BLaER1 (cell line): Measurements from ENCODE around the gene TTC23.

Source experiments
- H3K27ac ChIP-seq: shearing (Covaris generic); formaldehyde crosslinking; 2 replicates; pipeline ENCODE4 v1.8.1; 2022
- H3K27me3 ChIP-seq: shearing (Covaris generic); formaldehyde crosslinking; 2 replicates; pipeline ENCODE4 v1.8.1; 2022
- H3K36me3 ChIP-seq: shearing (Covaris generic); formaldehyde crosslinking; 2 replicates; pipeline ENCODE4 v1.8.1; 2022
- H3K4me1 ChIP-seq: shearing (Covaris generic); formaldehyde crosslinking; 2 replicates; pipeline ENCODE4 v1.8.1; 2022
- H3K4me2 ChIP-seq: shearing (Covaris generic); formaldehyde crosslinking; 2 replicates; pipeline ENCODE4 v1.8.1; 2022
- H3K4me3 ChIP-seq: shearing (Covaris generic); formaldehyde crosslinking; 2 replicates; pipeline ENCODE4 v1.8.1; 2022
- H3K9ac ChIP-seq: shearing (Covaris generic); formaldehyde crosslinking; 2 replicates; pipeline ENCODE4 v1.8.1; 2022
- H3K9me3 ChIP-seq: shearing (Covaris generic); formaldehyde crosslinking; 2 replicates; pipeline ENCODE4 v1.8.1; 2022
- H4K20me1 ChIP-seq: shearing (Covaris generic); formaldehyde crosslinking; 2 replicates; pipeline ENCODE4 v1.8.1; 2022
- Cebpa-rat ChIP-seq: shearing (Covaris generic); IDR thresholded peaks from 2 replicates; pipeline ENCODE4 v1.8.1; 2022

The TTC23 gene

GRCh38 chr15:99158626-99159412 lies 90.6 kb downstream of the TTC23 start:
- Histone ChIP-seq H3K9ac (no peak overlapping the region), H3K4me2 (peak overlapping the region; percentile 32), H3K27me3 (no peaks in the 10 kb centered on the region), H3K27ac (no peak overlapping the region), H3K4me1 (peaks cover 8% of the 10 kb centered on the region; the same call in 1 of the 2 replicates), H3K9me3 (no peaks in the 10 kb centered on the region), H4K20me1 (no peaks in the 10 kb centered on the region), H3K4me3 (no peak overlapping the region), H3K36me3 (no peaks in the 10 kb centered on the region)
- no peak for TF ChIP-seq Cebpa-rat

GRCh38 chr15:99157456-99157855 lies 91.9 kb downstream of the TTC23 start:
- no peak overlapping the region for H3K4me2 ChIP-seq
- no peak for TF ChIP-seq Cebpa-rat
- H4K20me1 ChIP-seq: no peaks in the 10 kb centered on the region
- no peak overlapping the region for H3K27ac ChIP-seq
- H3K9me3 ChIP-seq: no peaks in the 10 kb centered on the region
- H3K36me3 ChIP-seq: no peaks in the 10 kb centered on the region
- H3K4me1 ChIP-seq: peaks cover 8% of the 10 kb centered on the region; the same call in 1 of the 2 replicates
- no peaks in the 10 kb centered on the region for H3K27me3 ChIP-seq
- H3K9ac ChIP-seq: no peak overlapping the region
- H3K4me3 ChIP-seq: no peak overlapping the region

GRCh38 chr15:99155961-99156443 lies 93.4 kb downstream of the TTC23 start:
- no peaks in the 10 kb centered on the region for H3K9me3 ChIP-seq
- no peaks in the 10 kb centered on the region for H3K36me3 ChIP-seq
- peak; percentile 69; the same call in 1 of the 2 replicates for TF ChIP-seq Cebpa-rat
- peaks cover 8% of the 10 kb centered on the region; the same call in 1 of the 2 replicates for H3K4me1 ChIP-seq
- no peak overlapping the region for H3K27ac ChIP-seq
- no peak overlapping the region for H3K4me3 ChIP-seq
- no peak overlapping the region for H3K4me2 ChIP-seq
- no peaks in the 10 kb centered on the region for H3K27me3 ChIP-seq
- H4K20me1 ChIP-seq: no peaks in the 10 kb centered on the region
- no peak overlapping the region for H3K9ac ChIP-seq

- Histone ChIP-seq H3K4me2 (no peak overlapping the region), H3K9me3 (no peaks in the 10 kb centered on the region), H3K4me1 (peaks cover 8% of the 10 kb centered on the region; the same call in 1 of the 2 replicates), H3K27me3 (no peaks in the 10 kb centered on the region), H3K4me3 (no peak overlapping the region), H3K9ac (no peak overlapping the region), H3K36me3 (no peaks in the 10 kb centered on the region), H3K27ac (no peak overlapping the region), H4K20me1 (no peaks in the 10 kb centered on the region)
- TF ChIP-seq Cebpa-rat: no peak
Measured at GRCh38 chr15:99154271-99154670, 95.1 kb downstream of the TTC23 start.

GRCh38 chr15:99153026-99153535 lies 96.3 kb downstream of the TTC23 start:
- Histone ChIP-seq H3K27ac (no peak overlapping the region), H3K9me3 (no peaks in the 10 kb centered on the region), H3K36me3 (no peaks in the 10 kb centered on the region), H3K4me3 (no peak overlapping the region), H4K20me1 (no peaks in the 10 kb centered on the region), H3K4me1 (no peaks in the 10 kb centered on the region), H3K27me3 (no peaks in the 10 kb centered on the region), H3K9ac (no peak overlapping the region), H3K4me2 (no peak overlapping the region)
- no peak for TF ChIP-seq Cebpa-rat

- Histone ChIP-seq H4K20me1 (no peaks in the 10 kb centered on the region), H3K27me3 (no peaks in the 10 kb centered on the region), H3K36me3 (no peaks in the 10 kb centered on the region), H3K4me3 (no peak overlapping the region), H3K4me1 (no peaks in the 10 kb centered on the region), H3K27ac (no peak overlapping the region), H3K9ac (no peak overlapping the region), H3K9me3 (no peaks in the 10 kb centered on the region), H3K4me2 (no peak overlapping the region)
- no peak for TF ChIP-seq Cebpa-rat
Measured at GRCh38 chr15:99151156-99151555, 98.2 kb downstream of the TTC23 start.

GRCh38 chr15:99149366-99149765 lies 100.0 kb downstream of the TTC23 start:
- Histone ChIP-seq H3K36me3 (no peaks in the 10 kb centered on the region), H3K4me3 (no peak overlapping the region), H3K4me2 (no peak overlapping the region), H3K9me3 (no peaks in the 10 kb centered on the region), H3K27me3 (no peaks in the 10 kb centered on the region), H3K9ac (no peak overlapping the region), H3K4me1 (no peaks in the 10 kb centered on the region), H4K20me1 (no peaks in the 10 kb centered on the region), H3K27ac (no peak overlapping the region)
- no peak for TF ChIP-seq Cebpa-rat

GRCh38 chr15:99148851-99149276 lies 100.5 kb downstream of the TTC23 start:
- TF ChIP-seq Cebpa-rat: no peak
- H3K36me3 ChIP-seq: no peaks in the 10 kb centered on the region
- no peaks in the 10 kb centered on the region for H3K27me3 ChIP-seq
- no peaks in the 10 kb centered on the region for H4K20me1 ChIP-seq
- H3K9ac ChIP-seq: no peak overlapping the region
- H3K9me3 ChIP-seq: no peaks in the 10 kb centered on the region
- H3K4me2 ChIP-seq: no peak overlapping the region
- H3K4me3 ChIP-seq: no peak overlapping the region
- no peak overlapping the region for H3K27ac ChIP-seq
- H3K4me1 ChIP-seq: no peaks in the 10 kb centered on the region

GRCh38 chr15:99146661-99147060 lies 102.7 kb downstream of the TTC23 start:
- Histone ChIP-seq H3K9me3 (no peaks in the 10 kb centered on the region), H3K4me1 (no peaks in the 10 kb centered on the region)
- TF ChIP-seq Cebpa-rat: no peak

GRCh38 chr15:99145778-99146177 lies 103.6 kb downstream of the TTC23 start:
- Histone ChIP-seq H3K36me3 (no peaks in the 10 kb centered on the region), H3K27me3 (no peaks in the 10 kb centered on the region), H3K27ac (no peak overlapping the region), H3K9me3 (no peaks in the 10 kb centered on the region), H3K4me3 (no peak overlapping the region), H3K4me2 (no peak overlapping the region), H3K4me1 (no peaks in the 10 kb centered on the region), H3K9ac (no peak overlapping the region), H4K20me1 (no peaks in the 10 kb centered on the region)
- no peak for TF ChIP-seq Cebpa-rat

More at GRCh38 chr15:99146661-99147060, 102.7 kb downstream of the TTC23 start:
- Histone ChIP-seq H3K4me3 (no peak overlapping the region), H3K4me2 (no peak overlapping the region), H3K27ac (no peak overlapping the region), H3K9ac (no peak overlapping the region), H3K36me3 (no peaks in the 10 kb centered on the region), H3K27me3 (no peaks in the 10 kb centered on the region), H4K20me1 (no peaks in the 10 kb centered on the region)
